ENCODE results near the gene ERCC3.

DNA sequence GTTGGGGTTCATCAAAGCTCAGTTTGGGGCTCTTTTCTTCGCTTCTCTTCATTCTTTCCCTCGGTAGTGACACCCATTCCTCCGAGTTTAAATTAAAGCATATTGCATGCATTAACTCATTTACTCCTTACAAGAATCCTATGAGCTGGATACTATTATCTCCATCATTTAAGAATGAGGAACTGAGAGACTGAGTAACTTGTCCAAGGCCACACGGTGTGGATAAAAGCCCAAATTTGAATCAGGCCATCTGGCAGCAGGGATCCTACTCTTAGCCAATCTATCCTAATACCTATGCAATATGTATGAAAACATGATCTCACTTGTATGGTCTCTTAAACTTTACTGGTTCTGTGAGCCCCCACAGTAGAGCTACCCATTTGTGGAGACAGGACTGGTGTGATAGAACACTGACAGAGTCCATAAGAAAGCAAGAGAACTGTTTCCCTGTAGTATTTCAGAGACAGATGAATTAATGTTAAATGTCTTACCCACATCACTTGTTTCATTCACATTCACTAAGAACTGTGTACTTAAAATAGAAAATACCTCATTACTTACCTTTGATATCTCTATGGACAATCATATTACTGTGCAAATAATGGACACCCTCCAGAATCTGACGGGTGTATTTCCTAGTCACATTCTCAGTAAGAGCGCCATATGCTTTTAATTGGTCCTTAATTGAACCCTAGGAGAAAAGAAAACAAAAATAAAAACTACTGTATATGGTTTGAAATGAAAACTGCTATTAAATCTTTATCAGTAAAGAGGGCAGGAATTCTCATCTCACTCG, 20.4 kb upstream of the ERCC3 start:
- TF ChIP-seq CTCF (IDR thresholded peaks at IDR 0.05) (no peak), POLR2A (IDR thresholded peaks at IDR 0.05) (no peak)
